Measurements from ENCODE around the gene MATN3.

The MATN3 gene

DNA sequence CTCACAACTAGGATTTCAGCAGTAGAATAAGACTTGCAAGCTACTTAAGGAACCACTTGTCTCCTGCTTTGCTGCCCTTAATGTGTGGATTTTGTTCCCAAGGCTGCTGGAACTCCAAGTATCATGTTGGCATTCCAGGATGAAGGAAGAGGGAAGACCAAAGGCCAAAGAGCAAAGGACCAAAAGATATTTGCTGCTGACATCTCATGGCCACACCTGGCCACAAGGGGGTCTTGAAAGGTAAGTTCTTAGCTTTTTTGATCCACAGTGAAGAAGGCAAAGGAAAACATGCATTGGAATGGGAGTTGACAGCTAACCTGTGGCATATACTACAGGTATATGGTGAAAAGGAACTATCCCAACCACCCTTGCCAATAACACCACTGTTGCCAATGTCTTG lies 3.9 kb upstream of the MATN3 start:
- Histone ChIP-seq H3K9me3 (ENCODE audit: insufficient read depth, low read depth, low read length) (peaks cover 13% of the 10 kb centered on the region), H3K4me3 (ENCODE audit: low read length) (no peak overlapping the region), H3K4me1 (ENCODE audit: insufficient read depth, low read length) (peaks cover 8% of the 10 kb centered on the region; the same call in 1 of the 2 replicates), H3K9ac (ENCODE audit: low read depth, low read length) (no peak overlapping the region), H3K36me3 (ENCODE audit: insufficient read depth, low read length) (no peaks in the 10 kb centered on the region), H3K27ac (ENCODE audit: low read depth, low read length) (no peak overlapping the region), H3K27me3 (ENCODE audit: insufficient read depth, low read length) (peaks cover 32% of the 10 kb centered on the region)

- 64% methylated on average over 2 of the region's 2 CpGs for WGBS
- H3K36me3 ChIP-seq (ENCODE audit: insufficient read depth, low read length), result no peaks in the 10 kb centered on the region
- peaks cover 5% of the 10 kb centered on the region for H3K9me3 ChIP-seq (ENCODE audit: insufficient read depth, low read depth, low read length)
- no peak overlapping the region for H3K9ac ChIP-seq (ENCODE audit: low read depth, low read length)
- no peak overlapping the region for H3K27ac ChIP-seq (ENCODE audit: low read depth, low read length)
- peaks cover 8% of the 10 kb centered on the region; the same call in 1 of the 2 replicates for H3K4me1 ChIP-seq (ENCODE audit: insufficient read depth, low read length)
- no peak overlapping the region for H3K4me3 ChIP-seq (ENCODE audit: low read length)
- peaks cover 39% of the 10 kb centered on the region for H3K27me3 ChIP-seq (ENCODE audit: insufficient read depth, low read length)
Observed at GRCh38 chr2:20015482-20016083, 3.1 kb upstream of the MATN3 start.

- Histone ChIP-seq H3K4me1 (ENCODE audit: insufficient read depth, low read length) (peaks cover 8% of the 10 kb centered on the region; the same call in 1 of the 2 replicates), H3K27me3 (ENCODE audit: insufficient read depth, low read length) (peaks cover 45% of the 10 kb centered on the region), H3K9ac (ENCODE audit: low read depth, low read length) (peak overlapping the region; percentile 64), H3K4me3 (ENCODE audit: low read length) (peak overlapping the region; percentile 65), H3K36me3 (ENCODE audit: insufficient read depth, low read length) (no peaks in the 10 kb centered on the region), H3K9me3 (ENCODE audit: insufficient read depth, low read depth, low read length) (peaks cover 5% of the 10 kb centered on the region; the same call in 1 of the 2 replicates), H3K27ac (ENCODE audit: low read depth, low read length) (no peak overlapping the region; the same call in 1 of the 2 replicates)
- WGBS, result 28% methylated on average over 15 of the region's 15 CpGs
Observed at GRCh38 chr2:20013126-20013849, 820 bp upstream of the MATN3 start.

DNA sequence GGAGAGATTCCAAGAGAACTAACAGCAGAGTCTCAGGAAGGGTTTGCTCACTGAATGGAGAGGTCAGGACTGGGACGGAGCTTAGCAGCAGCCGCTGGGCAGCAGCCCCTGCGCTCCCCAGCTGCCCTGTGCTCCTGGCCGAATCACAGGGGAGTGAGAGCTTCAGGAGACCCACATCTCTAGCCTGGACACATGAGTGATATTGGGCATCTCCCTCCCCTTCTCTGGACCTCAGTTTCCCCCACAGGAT lies 511 bp downstream of the MATN3 start:
- WGBS, result 31% methylated on average over 4 of the region's 4 CpGs
- no peak overlapping the region for H3K27ac ChIP-seq (ENCODE audit: low read depth, low read length)
- peak overlapping the region; percentile 64 for H3K9ac ChIP-seq (ENCODE audit: low read depth, low read length)
- no peaks in the 10 kb centered on the region for H3K36me3 ChIP-seq (ENCODE audit: insufficient read depth, low read length)
- H3K4me3 ChIP-seq (ENCODE audit: low read length), result peak overlapping the region; percentile 65
- peaks cover 8% of the 10 kb centered on the region; the same call in 1 of the 2 replicates for H3K4me1 ChIP-seq (ENCODE audit: insufficient read depth, low read length)
- H3K9me3 ChIP-seq (ENCODE audit: insufficient read depth, low read depth, low read length), result peaks cover 5% of the 10 kb centered on the region; the same call in 1 of the 2 replicates
- H3K27me3 ChIP-seq (ENCODE audit: insufficient read depth, low read length), result peaks cover 45% of the 10 kb centered on the region

DNA sequence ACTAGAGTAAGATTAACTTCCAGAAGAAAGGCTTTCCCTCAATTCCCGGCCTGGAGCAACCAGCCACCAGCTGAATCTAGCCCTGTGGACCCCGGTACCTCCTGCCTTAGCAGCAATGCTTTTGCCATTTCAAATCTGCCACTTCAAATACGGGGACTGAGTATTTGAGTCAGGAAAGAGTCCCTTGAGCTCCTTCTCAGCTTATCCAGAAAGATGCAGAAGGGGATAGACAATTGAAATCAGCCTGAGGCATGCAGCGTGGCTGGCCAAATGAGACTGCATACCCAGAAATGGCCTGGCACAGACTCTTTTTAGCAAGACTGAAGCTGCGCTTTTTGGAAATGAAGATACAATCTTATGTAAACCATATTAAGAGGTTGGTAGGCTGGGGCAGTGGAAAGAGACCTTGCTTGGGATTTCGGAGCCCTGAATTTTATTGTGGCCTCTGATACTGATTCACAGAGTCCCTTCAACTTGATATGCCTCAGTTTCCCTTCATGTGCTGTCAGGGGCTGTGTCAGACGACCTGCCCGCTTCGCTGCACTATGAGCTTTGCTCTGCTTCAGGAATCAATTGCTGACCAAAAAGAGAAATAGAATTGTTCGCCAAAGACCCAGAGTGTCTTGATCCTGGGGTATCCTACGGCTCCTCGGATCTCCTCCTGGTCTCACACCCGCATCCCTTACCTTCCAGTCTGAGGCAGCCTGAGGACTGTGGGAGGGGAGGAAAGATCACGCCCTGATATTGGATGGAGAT lies 1.0 kb downstream of the MATN3 start:
- Histone ChIP-seq H3K9ac (ENCODE audit: low read depth, low read length) (0 out of 2 replicates have a peak overlapping the region, but pooled peaks have one; percentile 64), H3K27ac (ENCODE audit: low read depth, low read length) (no peak overlapping the region), H3K4me1 (ENCODE audit: insufficient read depth, low read length) (peaks cover 8% of the 10 kb centered on the region; the same call in 1 of the 2 replicates), H3K27me3 (ENCODE audit: insufficient read depth, low read length) (peaks cover 45% of the 10 kb centered on the region), H3K36me3 (ENCODE audit: insufficient read depth, low read length) (no peaks in the 10 kb centered on the region), H3K4me3 (ENCODE audit: low read length) (peak overlapping the region; percentile 65), H3K9me3 (ENCODE audit: insufficient read depth, low read depth, low read length) (peaks cover 5% of the 10 kb centered on the region; the same call in 1 of the 2 replicates)
- WGBS, result 87% methylated on average over 14 of the region's 14 CpGs

DNA sequence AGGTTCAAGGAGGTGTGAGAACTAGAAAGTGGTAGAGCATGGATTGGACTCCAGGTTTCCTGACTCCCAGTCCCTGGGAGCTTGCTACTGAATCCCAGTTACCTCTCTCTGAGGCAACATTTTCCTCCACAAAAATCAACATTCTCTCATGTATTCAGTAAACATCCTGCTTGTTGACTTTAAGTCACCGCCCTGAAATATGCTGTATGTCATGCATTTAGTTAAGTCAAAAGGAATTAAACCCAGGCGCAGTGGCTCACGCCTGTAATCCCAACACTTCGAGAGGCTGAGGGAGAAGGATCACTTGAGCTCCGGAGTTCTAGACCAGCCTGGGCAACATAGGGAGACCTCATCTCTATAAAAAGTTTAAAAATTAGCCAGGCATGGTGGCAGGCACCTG lies 3.8 kb downstream of the MATN3 start:
- no peaks in the 10 kb centered on the region for H3K9me3 ChIP-seq (ENCODE audit: insufficient read depth, low read depth, low read length)
- 91% methylated on average over 5 of the region's 5 CpGs for WGBS
- H3K4me1 ChIP-seq (ENCODE audit: insufficient read depth, low read length), result peaks cover 8% of the 10 kb centered on the region; the same call in 1 of the 2 replicates
- no peaks in the 10 kb centered on the region for H3K36me3 ChIP-seq (ENCODE audit: insufficient read depth, low read length)
- H3K27me3 ChIP-seq (ENCODE audit: insufficient read depth, low read length), result peaks cover 37% of the 10 kb centered on the region
- no peak overlapping the region for H3K27ac ChIP-seq (ENCODE audit: low read depth, low read length)
- H3K4me3 ChIP-seq (ENCODE audit: low read length), result no peak overlapping the region
- H3K9ac ChIP-seq (ENCODE audit: low read depth, low read length), result no peak overlapping the region

- Histone ChIP-seq H3K27me3 (ENCODE audit: insufficient read depth, low read length) (peaks cover 10% of the 10 kb centered on the region), H3K9ac (ENCODE audit: low read depth, low read length) (no peak overlapping the region), H3K36me3 (ENCODE audit: insufficient read depth, low read length) (no peaks in the 10 kb centered on the region), H3K4me3 (ENCODE audit: low read length) (no peak overlapping the region), H3K4me1 (ENCODE audit: insufficient read depth, low read length) (no peaks in the 10 kb centered on the region), H3K27ac (ENCODE audit: low read depth, low read length) (no peak overlapping the region), H3K9me3 (ENCODE audit: insufficient read depth, low read depth, low read length) (no peaks in the 10 kb centered on the region)
- 92% methylated on average over 17 of the region's 17 CpGs for WGBS
Observed at GRCh38 chr2:20005891-20006470, 6.5 kb downstream of the MATN3 start.

- 89% methylated on average over 9 of the region's 10 CpGs for WGBS
- no peaks in the 10 kb centered on the region for H3K36me3 ChIP-seq (ENCODE audit: insufficient read depth, low read length)
- no peak overlapping the region for H3K9ac ChIP-seq (ENCODE audit: low read depth, low read length)
- no peaks in the 10 kb centered on the region for H3K9me3 ChIP-seq (ENCODE audit: insufficient read depth, low read depth, low read length)
- H3K27ac ChIP-seq (ENCODE audit: low read depth, low read length), result no peak overlapping the region
- H3K27me3 ChIP-seq (ENCODE audit: insufficient read depth, low read length), result 0 out of 2 replicates have a peak, but pooled peaks cover 2% of the 10 kb centered on the region
- no peaks in the 10 kb centered on the region for H3K4me1 ChIP-seq (ENCODE audit: insufficient read depth, low read length)
- H3K4me3 ChIP-seq (ENCODE audit: low read length), result no peak overlapping the region
Observed at GRCh38 chr2:20005067-20005627, 7.3 kb downstream of the MATN3 start.

DNA sequence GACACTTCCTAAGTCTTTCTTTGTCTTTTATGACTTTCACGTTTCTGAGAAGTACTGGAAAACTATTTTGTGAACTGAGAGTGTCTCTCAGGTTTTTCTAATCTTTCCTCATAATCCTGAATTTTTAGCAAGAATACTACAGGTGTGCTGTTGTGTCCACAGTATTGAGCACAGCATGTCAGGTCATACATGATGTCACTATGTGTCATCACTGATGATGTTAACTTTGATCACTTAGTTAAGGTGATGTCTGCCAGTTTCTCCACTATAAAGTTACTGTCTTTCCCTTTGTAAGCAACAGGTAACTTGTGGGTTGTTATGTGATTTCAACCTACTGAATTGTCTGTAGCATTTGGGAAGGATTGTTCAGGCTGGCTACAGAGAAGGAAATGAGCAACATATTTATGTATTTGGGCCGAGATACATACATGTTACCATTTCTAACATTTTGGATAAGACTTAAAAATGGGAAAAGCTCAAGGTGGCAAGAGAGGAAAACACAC lies 11.1 kb downstream of the MATN3 start:
- Histone ChIP-seq H3K27me3 (ENCODE audit: insufficient read depth, low read length) (no peaks in the 10 kb centered on the region), H3K27ac (ENCODE audit: low read depth, low read length) (no peak overlapping the region), H3K36me3 (ENCODE audit: insufficient read depth, low read length) (no peaks in the 10 kb centered on the region), H3K9ac (ENCODE audit: low read depth, low read length) (no peak overlapping the region), H3K4me3 (ENCODE audit: low read length) (no peak overlapping the region), H3K9me3 (ENCODE audit: insufficient read depth, low read depth, low read length) (no peaks in the 10 kb centered on the region), H3K4me1 (ENCODE audit: insufficient read depth, low read length) (no peaks in the 10 kb centered on the region)
- 100% methylated on average over 2 of the region's 2 CpGs for WGBS

DNA sequence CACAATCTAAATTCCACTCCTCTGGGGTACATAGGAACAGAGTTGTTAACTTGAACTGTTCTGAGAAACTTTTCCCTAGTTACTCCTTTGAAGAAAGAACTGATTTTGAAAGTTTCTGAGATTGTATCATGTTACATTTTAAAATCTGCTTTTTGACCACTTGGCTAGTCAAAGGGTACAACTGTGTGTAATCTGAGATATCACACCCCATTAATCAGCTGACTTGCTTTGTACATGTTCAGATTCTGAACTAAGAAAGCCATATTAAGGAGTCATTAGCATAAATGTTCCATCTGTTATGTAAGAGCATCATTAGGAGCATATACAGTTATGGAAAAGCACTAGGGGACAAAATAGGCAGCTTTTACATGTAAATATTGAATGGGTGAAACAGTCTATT lies 18.7 kb downstream of the MATN3 start:
- Histone ChIP-seq H3K9me3 (ENCODE audit: insufficient read depth, low read depth, low read length) (no peaks in the 10 kb centered on the region), H3K4me1 (ENCODE audit: insufficient read depth, low read length) (peaks cover 9% of the 10 kb centered on the region), H3K27me3 (ENCODE audit: insufficient read depth, low read length) (no peaks in the 10 kb centered on the region), H3K4me3 (ENCODE audit: low read length) (no peak overlapping the region), H3K27ac (ENCODE audit: low read depth, low read length) (no peak overlapping the region), H3K9ac (ENCODE audit: low read depth, low read length) (no peak overlapping the region), H3K36me3 (ENCODE audit: insufficient read depth, low read length) (no peaks in the 10 kb centered on the region)

Data from HUES64 (cell line).